ENCODE data around the gene TMEM223.
"Not testable (repeated sequence)": the region's sequence is repeated elsewhere in the genome, so short reads cannot be mapped to it uniquely, and the experiment has no call there.

TMEM223 gene

DNA sequence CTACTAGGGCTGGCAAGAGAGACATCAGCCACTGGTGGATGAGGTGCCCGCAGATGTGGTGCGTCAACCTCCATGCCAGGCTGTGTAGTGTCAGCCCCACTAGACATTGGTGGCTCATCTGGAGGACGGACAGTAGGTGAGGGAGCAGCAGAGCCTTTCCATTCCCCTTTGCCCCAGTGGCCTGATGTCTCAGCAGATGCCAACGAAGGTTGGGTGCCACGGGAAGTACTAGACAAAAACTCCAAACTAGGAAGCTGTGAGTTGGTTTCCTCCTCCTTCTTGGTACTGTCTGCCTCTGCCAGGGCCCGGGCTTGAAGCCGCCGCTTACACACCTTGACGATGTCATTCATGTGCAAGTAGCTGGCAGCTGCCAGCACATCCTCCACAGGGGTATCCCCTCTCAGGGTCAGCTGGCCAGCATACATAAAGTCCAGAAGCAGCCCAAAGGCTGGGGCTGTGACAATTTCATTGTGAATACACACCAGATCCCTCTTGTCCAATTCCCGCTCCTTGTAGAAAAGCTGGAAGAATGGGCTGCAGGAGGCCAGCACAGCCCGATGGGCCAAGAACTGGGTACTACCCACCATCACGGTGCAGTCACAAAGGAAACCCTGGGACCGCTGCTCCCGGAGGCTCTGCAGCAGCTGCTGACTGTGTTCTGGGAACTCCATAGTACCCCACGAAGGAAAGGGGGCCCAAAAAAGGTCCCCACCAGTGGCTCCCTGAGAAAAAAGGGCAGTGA lies 38.6 kb downstream of the TMEM223 start:
- DNase-seq = no peak

GRCh38 chr11:62752177-62752785 lies 39.5 kb downstream of the TMEM223 start:
- DNase-seq = no peak

DNA sequence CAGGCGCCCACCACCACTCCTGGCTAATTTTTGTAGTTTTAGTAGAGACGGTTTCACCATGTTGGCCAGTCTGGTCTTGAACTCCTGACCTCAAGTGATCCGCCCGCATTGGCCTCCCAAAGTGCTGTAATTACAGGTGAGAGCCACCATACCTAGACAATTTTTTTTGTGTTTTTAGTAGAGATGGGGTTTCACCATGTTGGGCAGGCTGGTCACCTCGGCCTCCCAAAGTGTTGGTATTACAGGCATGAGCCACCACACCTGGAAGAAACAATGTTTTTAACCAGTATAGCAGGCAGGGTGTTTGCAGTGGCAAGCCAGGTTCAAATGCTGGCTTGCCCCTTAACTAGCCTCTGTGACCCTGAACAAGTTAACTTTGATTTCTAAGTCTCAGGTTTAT lies 41.9 kb downstream of the TMEM223 start:
- DNase-seq = not testable (repeated sequence)

GRCh38 chr11:62747475-62748160 lies 44.2 kb downstream of the TMEM223 start:
- DNase-seq = no peak
